Adrenal gland (tissue), 5 donors: Measurements from ENCODE around the gene TBCB.

Experiments
- CTCF ChIP-seq, 6 experiments: fragments of 450-650 bp in 4 of 6; fragments of 200-600 bp in 2 of 6; sonication (generic) in 1 of 6; IDR thresholded peaks; 1 replicate in 5 of 6; 2 replicates in 1 of 6; pipeline versions ENCODE4 v1.5.1 to v1.8.0; 2016 to 2021; ENCODE audit warnings: antibody characterized with exemption in 6 of 6, mild to moderate bottlenecking in 2 of 6, moderate library complexity in 1 of 6
- POLR2A ChIP-seq, 2 donors: fragments of 450-650 bp; IDR thresholded peaks; one replicate each; pipeline ENCODE4 v1.6.1; 2017; ENCODE audit warnings: antibody characterized with exemption in 2 of 2, mild to moderate bottlenecking in 2 of 2, moderate library complexity in 1 of 2
- donor health status: DM: no; HTN: no; CAD: no.

DNA sequence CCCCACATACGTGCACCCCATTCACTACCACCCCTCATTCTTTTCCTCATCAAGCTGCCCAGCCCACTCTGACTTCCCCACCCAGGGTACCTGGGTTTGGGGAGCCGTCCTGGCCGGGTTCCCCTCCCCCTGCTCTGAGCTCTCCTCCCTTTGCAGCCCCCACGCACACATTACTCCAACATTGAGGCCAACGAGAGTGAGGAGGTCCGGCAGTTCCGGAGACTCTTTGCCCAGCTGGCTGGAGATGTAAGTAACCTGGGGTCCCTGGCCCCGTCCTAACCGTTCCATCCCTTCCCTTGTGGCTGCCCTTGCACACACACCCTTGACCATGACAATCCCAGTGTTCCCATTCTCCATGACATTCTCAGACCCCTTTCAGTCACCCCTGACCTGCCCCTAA is 27.2 kb downstream of the TBCB start:
- TF ChIP-seq POLR2A (IDR thresholded peaks at IDR 0.05), result no peak
- TF ChIP-seq CTCF (IDR thresholded peaks at IDR 0.05), result no peak
